ENCODE results near the gene PPM1H.
"Not testable (repeated sequence)": the region's sequence is repeated elsewhere in the genome, so short reads cannot be mapped to it uniquely, and the experiment has no call there.

Gene PPM1H

DNA sequence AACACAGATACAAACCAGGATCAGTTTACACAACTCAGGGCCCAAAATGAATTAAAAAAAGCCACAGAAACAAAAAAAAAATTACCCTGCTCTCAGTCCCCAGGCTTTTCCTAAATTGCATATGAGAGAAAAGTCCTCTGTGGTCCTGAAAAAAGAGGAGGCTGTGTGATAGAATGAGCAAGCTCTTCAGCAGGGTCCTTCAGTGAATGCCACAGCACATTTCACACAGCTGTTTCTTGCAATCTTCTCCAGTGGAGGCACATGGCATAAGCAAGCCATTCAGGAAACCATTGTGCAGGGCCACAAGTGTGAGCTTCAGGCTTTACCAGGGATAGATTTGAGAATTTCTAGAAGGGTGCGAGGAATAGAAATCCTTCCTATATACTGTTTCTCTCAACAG, 168.5 kb downstream of the PPM1H start:
- TF ChIP-seq, protein P1, sequence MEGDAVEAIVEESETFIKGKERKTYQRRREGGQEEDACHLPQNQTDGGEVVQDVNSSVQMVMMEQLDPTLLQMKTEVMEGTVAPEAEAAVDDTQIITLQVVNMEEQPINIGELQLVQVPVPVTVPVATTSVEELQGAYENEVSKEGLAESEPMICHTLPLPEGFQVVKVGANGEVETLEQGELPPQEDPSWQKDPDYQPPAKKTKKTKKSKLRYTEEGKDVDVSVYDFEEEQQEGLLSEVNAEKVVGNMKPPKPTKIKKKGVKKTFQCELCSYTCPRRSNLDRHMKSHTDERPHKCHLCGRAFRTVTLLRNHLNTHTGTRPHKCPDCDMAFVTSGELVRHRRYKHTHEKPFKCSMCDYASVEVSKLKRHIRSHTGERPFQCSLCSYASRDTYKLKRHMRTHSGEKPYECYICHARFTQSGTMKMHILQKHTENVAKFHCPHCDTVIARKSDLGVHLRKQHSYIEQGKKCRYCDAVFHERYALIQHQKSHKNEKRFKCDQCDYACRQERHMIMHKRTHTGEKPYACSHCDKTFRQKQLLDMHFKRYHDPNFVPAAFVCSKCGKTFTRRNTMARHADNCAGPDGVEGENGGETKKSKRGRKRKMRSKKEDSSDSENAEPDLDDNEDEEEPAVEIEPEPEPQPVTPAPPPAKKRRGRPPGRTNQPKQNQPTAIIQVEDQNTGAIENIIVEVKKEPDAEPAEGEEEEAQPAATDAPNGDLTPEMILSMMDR (IDR thresholded peaks at IDR 0.05; ENCODE audit: low read length, missing control alignments): no peak
- H3K4me3 ChIP-seq (replicated peaks; ENCODE audit: low read depth, low read length): no peak overlapping the region
- no peak for DNase-seq (ENCODE audit: low read depth)

- H3K4me3 ChIP-seq (replicated peaks; ENCODE audit: low read depth, low read length): no peak overlapping the region
- DNase-seq (ENCODE audit: low read depth): no peak
- TF ChIP-seq, protein P1 (IDR thresholded peaks at IDR 0.05; ENCODE audit: low read length, missing control alignments): no peak
These were observed 170.9 kb downstream of the PPM1H start for GRCh38 chr12:62763861-62764645.

DNA sequence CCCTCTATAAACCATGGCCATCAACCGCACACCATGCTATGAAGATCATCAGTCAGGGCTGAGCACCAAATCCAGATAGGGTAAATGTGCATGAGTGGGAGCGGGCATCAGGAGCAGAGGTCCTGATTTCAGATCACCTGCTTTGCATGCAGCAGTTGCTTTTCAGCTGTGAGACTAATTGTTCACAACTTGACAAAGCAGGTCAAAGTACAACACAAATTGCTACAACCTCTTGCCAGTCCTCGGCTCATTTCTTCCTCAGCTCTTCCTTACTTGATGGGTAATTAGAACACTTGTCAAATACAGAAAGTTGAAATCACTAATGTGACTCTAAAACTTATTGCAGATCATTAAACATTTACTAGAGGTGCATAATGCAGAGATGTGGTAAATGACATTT, 171.6 kb downstream of the PPM1H start:
- no peak for DNase-seq (ENCODE audit: low read depth)
- TF ChIP-seq, protein P1 (IDR thresholded peaks at IDR 0.05; ENCODE audit: low read length, missing control alignments): no peak
- H3K4me3 ChIP-seq (replicated peaks; ENCODE audit: low read depth, low read length): no peak overlapping the region

- no peak for DNase-seq (ENCODE audit: low read depth)
- H3K4me3 ChIP-seq (replicated peaks; ENCODE audit: low read depth, low read length): no peak overlapping the region
- TF ChIP-seq, protein P1 (IDR thresholded peaks at IDR 0.05; ENCODE audit: low read length, missing control alignments): no peak
These were observed 172.3 kb downstream of the PPM1H start for GRCh38 chr12:62762645-62763044.

DNA sequence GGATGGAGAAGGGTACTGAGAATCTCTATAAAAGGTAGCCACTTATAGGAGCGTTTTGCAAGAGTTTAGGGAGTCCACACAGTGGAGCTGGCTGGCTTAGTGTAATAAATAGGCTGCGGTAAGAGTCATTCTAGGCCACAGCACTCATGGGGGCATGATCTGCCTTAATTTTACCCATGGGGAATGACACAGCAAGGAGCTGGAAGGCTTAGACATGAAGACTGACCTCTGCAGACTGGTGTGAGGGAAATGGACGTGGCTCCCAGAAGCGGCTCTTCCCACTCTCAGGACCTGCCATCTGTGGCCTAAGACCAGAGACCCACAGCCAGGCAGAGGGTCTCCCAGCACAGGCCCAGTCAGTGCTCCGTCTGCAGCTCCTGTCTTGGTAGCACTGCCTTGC, 173.3 kb downstream of the PPM1H start:
- TF ChIP-seq, protein P1 (IDR thresholded peaks at IDR 0.05; ENCODE audit: low read length, missing control alignments): no peak
- DNase-seq (ENCODE audit: low read depth): no peak
- no peak overlapping the region for H3K4me3 ChIP-seq (replicated peaks; ENCODE audit: low read depth, low read length)

GRCh38 chr12:62760779-62761178, 174.2 kb downstream of the PPM1H start:
- DNase-seq (ENCODE audit: low read depth): peak; percentile 33
- no peak overlapping the region for H3K4me3 ChIP-seq (replicated peaks; ENCODE audit: low read depth, low read length)
- TF ChIP-seq, protein P1 (IDR thresholded peaks at IDR 0.05; ENCODE audit: low read length, missing control alignments): no peak

- not testable (repeated sequence) for DNase-seq (ENCODE audit: low read depth); H3K4me3 ChIP-seq (replicated peaks; ENCODE audit: low read depth, low read length)
These were observed 174.6 kb downstream of the PPM1H start for GRCh38 chr12:62760341-62760740.

Measured in fibroblast of pulmonary artery (primary cell).